ENCODE data around the gene ANKRD65.
A peak's percentile ranks its signal among the peaks of the same experiment; 100 is the strongest.
"Not testable (repeated sequence)": the region's sequence is repeated elsewhere in the genome, so short reads cannot be mapped to it uniquely, and the experiment has no call there.

The ANKRD65 gene

DNA sequence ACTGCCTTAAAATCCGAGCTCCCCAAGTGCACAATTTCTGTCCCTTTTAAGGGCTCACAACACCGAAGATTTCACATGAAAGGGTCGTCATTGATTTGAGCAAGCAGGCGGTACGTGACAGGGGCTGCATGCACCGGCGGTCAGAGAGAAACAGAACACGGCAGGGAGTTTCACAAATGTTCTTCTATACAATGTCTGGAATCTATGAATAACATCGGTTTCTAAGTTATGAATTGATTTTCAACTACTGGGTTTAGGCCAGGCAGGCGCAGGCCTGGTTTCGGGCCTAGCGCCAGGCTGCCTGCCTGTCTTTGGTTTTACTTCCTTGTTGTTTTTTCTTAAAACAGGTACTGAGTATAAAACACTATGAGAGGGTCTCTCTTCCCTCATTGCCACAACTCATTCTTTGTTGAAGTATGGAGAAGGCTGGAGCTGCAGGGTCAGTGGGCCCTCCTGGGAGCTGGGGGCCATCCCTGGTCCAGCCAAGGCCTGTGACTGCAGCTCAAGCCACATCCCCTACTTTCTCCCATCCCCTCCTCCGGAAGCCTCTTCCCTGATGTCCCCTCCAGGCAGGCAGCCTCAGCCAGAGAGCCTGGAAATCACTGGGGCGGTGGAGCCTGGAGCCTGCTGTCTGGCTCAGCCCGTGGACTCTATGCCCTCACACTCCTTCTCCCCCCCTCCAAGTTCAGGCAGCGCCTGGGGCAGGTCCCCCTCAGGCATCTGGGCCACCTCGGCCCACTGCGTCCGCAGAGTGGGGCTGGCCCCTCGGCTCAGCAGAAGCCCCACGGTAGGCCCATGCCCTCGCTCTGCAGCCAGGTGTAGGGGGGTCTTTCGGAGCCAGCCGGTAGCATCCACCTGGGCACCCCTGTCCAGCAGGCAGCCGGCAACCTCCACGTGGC, 2.4 kb downstream of the ANKRD65 start:
- DNase-seq (ENCODE audit: low spot score): no peak
- TF ChIP-seq, protein P1, sequence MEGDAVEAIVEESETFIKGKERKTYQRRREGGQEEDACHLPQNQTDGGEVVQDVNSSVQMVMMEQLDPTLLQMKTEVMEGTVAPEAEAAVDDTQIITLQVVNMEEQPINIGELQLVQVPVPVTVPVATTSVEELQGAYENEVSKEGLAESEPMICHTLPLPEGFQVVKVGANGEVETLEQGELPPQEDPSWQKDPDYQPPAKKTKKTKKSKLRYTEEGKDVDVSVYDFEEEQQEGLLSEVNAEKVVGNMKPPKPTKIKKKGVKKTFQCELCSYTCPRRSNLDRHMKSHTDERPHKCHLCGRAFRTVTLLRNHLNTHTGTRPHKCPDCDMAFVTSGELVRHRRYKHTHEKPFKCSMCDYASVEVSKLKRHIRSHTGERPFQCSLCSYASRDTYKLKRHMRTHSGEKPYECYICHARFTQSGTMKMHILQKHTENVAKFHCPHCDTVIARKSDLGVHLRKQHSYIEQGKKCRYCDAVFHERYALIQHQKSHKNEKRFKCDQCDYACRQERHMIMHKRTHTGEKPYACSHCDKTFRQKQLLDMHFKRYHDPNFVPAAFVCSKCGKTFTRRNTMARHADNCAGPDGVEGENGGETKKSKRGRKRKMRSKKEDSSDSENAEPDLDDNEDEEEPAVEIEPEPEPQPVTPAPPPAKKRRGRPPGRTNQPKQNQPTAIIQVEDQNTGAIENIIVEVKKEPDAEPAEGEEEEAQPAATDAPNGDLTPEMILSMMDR (IDR thresholded peaks at IDR 0.05; ENCODE audit: extremely low read depth, missing control alignments): no peak

DNA sequence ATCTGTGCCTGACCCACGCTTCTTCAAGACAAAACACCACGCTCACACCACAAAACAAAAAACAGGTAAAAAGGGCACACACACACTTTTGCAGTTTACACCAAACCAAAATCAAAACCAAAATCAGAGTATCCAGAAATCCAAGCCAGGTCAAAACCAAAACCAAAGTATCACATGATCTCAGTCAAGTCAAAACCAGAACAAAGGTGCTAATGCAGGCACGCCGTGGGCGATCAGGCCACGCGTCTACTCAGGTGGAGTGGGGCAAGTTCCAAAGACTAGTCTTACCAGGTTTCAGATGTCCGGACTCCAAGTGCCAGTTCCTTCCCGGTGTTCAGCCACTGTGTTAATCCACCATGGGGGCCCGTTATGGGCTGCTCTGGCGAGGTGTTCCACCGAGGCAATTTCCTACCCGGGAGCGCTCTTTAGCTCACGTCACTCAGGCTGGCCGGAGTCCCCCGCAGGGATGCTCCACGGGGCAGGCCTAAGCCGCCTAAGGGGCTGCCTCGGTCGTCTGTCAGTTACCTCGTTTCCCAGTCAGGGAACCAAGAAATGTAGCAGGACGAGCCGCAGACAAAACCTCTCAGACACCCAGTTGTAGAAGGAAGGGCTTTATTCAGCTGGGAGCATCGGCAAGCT, 3.1 kb downstream of the ANKRD65 start:
- not testable (repeated sequence) for DNase-seq (ENCODE audit: low spot score)

DNA sequence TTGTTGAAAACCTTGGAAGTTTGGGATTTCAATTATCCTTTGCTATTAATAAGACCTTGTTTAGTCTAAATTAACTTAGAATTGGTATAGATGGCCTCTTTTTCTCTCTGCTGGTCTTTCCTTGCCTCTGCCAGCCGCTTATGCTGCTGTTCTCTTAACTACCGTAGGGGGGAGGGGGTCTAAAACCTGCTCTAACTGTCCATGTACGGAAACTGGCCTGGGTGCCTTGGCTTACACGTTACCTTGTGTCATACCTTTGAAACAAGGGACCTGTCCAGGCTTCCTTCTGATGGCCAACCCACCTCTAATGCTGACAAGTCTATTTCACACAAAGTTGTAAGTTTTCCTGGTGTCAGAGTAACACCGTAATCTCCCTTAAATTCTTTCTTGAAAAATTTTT, 3.7 kb downstream of the ANKRD65 start:
- DNase-seq (ENCODE audit: low spot score): not testable (repeated sequence)

DNA sequence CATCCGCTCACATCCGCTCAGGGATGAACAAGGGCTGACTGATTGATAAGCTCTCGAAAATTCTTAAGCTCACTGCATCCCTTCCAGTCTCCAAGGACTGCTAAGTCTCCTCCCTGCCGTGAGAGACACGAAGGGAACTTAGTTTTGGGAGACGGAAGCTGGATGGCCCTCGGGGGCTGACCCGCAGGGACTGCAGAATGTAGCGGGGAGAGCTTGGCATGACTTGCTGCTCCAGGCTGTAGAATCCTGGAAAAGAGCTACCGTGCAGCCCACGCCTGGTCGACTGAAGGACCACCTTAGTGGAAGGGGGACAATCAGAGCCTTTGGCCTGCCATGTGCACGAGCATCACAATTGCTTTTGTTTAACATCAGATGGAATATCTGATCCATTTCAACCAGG, 5.3 kb downstream of the ANKRD65 start:
- DNase-seq (ENCODE audit: low spot score): no peak
- TF ChIP-seq, protein P1 (IDR thresholded peaks at IDR 0.05; ENCODE audit: extremely low read depth, missing control alignments): no peak

DNA sequence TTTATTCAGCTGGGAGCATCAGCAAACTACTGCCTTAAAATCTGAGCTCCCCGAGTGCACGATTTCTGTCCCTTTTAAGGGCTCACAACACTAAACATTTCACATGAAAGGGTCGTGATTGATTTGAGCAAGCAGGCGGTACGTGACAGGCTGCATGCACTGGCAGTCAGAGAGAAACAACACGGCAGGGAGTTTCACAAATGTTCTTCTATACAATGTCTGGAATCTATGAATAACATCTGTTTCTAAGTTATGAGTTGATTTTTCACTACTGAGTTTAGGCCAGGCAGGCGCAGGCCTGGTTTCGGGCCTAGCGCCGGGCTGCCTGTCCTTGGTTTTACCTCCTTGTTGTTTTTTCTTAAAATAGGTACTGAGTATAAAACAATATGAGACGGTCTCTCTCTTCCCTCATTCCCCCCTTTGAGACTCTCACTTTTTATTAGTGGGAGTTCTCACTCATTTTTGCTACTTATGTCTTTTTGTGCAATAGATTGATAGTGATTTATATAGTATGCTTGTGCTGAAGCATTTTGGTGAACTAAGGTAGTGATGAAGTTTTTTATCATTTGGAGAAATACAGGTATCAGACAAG, 8.7 kb downstream of the ANKRD65 start:
- not testable (repeated sequence) for DNase-seq (ENCODE audit: low spot score)

DNA sequence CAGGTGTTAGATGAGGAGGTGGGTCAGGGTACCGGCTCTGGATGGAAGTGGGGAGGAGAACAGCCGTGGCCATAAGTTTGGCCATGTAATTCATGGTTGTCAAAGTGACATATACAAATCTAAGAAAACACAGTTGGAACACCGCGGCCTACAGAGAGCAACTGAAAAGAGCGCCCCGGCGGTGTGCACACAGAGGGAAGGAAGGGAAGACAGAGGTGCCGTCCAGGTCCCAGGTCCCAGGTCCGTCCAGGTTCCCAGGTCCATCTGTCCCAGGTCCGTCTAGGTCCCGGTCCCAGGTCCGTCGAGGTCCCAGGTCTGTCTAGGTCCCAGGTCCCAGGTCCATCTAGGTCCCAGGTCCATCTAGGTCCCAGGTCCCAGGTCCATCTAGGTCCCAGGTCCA, 9.4 kb downstream of the ANKRD65 start:
- no peak for DNase-seq (ENCODE audit: low spot score)
- TF ChIP-seq, protein P1 (IDR thresholded peaks at IDR 0.05; ENCODE audit: extremely low read depth, missing control alignments): no peak

DNA sequence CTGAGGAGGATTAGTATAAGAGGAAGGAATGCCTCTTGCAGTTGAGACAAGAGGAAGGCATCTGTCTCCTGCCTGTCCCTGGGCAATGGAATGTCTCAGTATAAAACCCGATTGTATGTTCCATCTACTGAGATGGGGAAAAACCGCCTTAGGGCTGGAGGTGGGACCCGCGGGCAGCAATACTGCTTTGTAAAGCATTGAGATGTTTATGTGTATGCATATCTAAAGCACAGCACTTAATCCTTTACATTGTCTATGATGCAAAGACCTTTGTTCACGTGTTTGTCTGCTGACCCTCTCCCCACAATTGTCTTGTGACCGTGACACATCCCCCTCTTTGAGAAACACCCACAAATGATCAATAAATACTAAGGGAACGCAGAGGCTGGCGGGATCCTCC, 10.8 kb downstream of the ANKRD65 start:
- DNase-seq (ENCODE audit: low spot score): not testable (repeated sequence)

DNA sequence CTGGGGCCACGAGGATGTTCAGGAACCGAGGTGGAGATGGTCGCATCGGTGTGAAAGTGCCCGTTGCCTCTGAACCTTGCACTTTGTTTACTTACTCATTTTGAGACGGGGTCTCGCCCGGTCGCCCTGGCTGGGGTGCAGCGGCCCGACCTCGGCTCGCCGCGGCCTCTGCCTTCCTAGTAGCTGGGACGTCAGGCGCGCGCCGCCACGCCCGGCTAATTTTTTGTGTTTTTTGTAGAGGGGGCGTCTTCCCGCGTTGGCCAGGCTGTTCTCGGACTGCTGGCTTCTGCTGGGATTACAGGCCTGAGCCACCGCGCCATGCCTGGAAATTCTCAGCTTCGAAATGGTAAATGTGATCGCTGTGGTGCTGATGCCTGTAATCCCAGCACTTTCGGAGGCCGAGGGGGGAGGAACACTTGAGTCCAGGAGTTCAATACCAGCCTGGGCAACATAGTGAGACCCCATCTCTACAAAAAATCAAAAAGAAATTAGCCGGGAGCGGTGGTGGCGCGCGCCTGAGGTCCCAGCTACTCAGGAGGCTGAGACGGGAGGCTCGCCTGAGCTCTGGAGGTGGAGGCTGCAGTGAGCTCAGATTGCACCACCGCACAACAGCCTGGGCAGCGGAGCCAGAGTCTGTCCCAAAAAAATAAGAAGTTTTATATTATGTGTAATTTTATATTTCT, 13.3 kb downstream of the ANKRD65 start:
- DNase-seq (ENCODE audit: low spot score): no peak
- TF ChIP-seq, protein P1 (IDR thresholded peaks at IDR 0.05; ENCODE audit: extremely low read depth, missing control alignments): no peak

DNA sequence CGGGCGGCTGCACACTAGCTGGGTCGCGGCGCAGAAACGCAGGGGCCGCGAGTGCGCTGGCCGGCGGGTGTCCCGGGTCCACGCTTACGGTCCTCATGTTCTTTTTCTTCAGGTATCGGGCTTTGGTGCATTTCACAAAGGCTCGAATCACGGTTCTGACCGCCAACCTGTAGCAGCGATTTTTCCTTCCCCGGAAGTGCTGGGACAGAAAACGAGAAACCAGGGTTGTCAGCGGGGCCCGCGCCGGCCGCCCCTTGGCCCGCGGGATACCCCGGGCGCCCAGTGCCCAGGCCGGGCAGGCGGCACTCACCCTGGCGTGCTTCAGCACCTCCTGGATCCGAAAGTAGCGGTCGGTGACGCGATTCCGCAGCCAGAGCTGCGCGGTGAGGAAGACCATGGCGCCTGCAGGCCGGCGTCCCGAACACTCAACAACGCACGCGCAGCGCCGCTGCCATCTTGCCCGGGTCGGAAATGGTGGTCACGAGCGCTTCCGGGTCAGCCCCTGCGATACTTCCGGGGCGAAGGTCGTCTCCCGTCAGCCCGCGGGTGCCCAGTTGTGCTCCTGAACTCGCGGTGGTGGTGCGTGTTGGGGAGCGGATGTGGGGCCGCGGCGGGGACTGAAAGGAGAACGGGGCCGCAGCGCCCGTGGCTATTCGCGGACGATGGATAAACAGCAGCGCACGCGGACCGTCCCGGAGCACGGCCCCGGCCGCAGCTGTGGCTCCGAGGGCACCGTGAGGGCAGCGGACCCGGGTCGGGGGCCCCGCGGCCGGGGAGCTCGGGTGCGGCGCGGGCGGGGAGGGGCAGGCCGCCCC, 14.0 kb downstream of the ANKRD65 start, which contains the start of gene MRPL20:
TSS of gene MRPL20 (minus strand) at position 473 of the 815 bp plus-strand sequence. CDS start at position 397, 76 bp downstream.
- DNase-seq (ENCODE audit: low spot score): peak; percentile 99

More for the DNA sequence above, 14.0 kb downstream of the ANKRD65 start, which contains the start of gene MRPL20:
- TF ChIP-seq, protein P1 (IDR thresholded peaks at IDR 0.05; ENCODE audit: extremely low read depth, missing control alignments): no peak
